A673 (cell line): Measurements from ENCODE around the gene CHST7.

Source experiments
- CTCF ChIP-seq: fragments of 300-800, 200-600 bp; sonication (generic); conservative IDR thresholded peaks from 2 replicates; pipeline ENCODE4 v1.5.1; 2017; ENCODE audit warnings: low read depth, mild to moderate bottlenecking, antibody characterized with exemption, low read length, moderate library complexity, mixed read lengths
- EZH2 ChIP-seq: fragments of 200-600 bp; sonication (generic); IDR thresholded peaks from 2 replicates; pipeline ENCODE4 v1.6.1; 2017; ENCODE audit warnings: borderline replicate concordance, low read depth, mild to moderate bottlenecking, mixed read lengths, antibody characterized with exemption, low read length; ENCODE audit not compliant: poor library complexity, severe bottlenecking

- peak; percentile 61 for TF ChIP-seq CTCF
- TF ChIP-seq EZH2, result no peak
Observed at GRCh38 chrX:46573331-46573891, at the start of gene CHST7.
